ENCODE results near the gene ZC3HAV1.
"Not testable (repeated sequence)": the region's sequence is repeated elsewhere in the genome, so short reads cannot be mapped to it uniquely, and the experiment has no call there.

DNA sequence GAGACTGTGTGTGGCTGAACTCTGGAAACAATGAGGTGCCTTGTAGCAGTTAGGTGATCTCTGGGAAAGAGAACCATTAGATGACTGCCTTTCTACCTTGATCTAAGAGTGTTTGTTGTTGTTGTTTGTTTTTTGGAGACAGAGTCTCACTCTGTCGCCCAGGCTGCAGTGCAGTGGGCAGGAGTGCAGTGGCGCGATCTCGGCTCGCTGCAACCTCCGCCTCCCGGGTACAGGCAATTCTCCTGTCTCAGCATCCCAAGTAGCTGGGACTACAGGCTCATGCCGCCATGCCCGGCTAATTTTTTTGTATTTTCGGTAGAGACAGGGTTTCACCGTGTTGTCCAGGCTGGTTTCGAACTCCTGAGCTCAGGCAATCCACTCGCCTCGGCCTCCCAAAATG, 54.9 kb downstream of the ZC3HAV1 start:
- TF ChIP-seq, protein P1, sequence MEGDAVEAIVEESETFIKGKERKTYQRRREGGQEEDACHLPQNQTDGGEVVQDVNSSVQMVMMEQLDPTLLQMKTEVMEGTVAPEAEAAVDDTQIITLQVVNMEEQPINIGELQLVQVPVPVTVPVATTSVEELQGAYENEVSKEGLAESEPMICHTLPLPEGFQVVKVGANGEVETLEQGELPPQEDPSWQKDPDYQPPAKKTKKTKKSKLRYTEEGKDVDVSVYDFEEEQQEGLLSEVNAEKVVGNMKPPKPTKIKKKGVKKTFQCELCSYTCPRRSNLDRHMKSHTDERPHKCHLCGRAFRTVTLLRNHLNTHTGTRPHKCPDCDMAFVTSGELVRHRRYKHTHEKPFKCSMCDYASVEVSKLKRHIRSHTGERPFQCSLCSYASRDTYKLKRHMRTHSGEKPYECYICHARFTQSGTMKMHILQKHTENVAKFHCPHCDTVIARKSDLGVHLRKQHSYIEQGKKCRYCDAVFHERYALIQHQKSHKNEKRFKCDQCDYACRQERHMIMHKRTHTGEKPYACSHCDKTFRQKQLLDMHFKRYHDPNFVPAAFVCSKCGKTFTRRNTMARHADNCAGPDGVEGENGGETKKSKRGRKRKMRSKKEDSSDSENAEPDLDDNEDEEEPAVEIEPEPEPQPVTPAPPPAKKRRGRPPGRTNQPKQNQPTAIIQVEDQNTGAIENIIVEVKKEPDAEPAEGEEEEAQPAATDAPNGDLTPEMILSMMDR (IDR thresholded peaks at IDR 0.05; ENCODE audit: low read depth, low read length): not testable (repeated sequence)
- not testable (repeated sequence) for TF ChIP-seq EZH2phosphoT487 (IDR thresholded peaks at IDR 0.05; ENCODE audit: low read depth)

Measured in OCI-LY3 (cell line).